Activated CD4-positive, CD25-positive, alpha-beta regulatory T cell treated with anti-CD3 and anti-CD28 coated beads, Interleukin-2, amount 50 U/mL, for 16 hours (primary cell): Measurements from ENCODE around the gene GBX1.

Experiments
- DNase-seq: peaks from one replicate; pipeline ENCODE4 v3.0.0-alpha.2; 2020; ENCODE audit warnings: low read depth, low spot score

GBX1 gene

DNA sequence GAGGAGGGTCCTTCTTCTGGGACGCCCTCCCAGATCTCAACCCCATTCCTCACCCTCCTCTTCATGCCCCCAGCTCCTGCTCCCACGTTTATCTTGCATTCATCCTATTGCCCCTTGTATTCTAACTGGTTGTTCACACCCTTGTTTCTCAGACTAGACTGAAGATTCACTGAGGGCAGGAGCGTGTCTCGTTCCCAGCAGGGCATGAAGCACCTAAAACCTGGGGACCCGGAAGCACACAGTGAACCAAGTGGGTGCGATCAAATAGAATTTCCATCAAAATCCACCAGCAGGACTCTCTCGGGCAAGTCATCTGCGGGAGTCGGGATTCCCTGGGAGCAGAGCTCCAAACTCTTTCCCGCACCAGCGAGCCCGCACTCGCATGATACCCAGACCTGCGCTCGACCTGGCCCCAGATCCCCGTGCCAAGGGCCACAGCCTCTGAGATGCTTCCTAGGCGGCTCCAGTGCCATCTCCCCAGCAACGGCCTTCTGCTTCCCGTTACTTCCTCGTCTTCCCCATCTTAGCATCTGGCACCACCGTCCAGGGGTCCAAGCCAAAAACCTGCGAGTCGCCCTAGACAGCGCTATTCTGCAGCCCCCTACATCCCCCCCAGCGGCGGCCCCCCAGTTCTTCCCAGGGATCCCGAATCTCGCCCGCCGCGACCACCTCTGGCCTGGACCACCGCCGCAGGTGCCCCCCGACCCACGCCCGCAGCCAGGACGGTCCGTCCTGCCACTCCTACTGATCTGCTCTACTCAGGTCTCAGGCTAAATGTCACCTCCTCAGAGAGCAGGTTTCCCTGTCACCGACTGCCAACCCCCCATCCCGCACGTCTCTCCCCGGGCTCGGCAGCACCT lies 6.1 kb upstream of the GBX1 start:
- no peak for DNase-seq

DNA sequence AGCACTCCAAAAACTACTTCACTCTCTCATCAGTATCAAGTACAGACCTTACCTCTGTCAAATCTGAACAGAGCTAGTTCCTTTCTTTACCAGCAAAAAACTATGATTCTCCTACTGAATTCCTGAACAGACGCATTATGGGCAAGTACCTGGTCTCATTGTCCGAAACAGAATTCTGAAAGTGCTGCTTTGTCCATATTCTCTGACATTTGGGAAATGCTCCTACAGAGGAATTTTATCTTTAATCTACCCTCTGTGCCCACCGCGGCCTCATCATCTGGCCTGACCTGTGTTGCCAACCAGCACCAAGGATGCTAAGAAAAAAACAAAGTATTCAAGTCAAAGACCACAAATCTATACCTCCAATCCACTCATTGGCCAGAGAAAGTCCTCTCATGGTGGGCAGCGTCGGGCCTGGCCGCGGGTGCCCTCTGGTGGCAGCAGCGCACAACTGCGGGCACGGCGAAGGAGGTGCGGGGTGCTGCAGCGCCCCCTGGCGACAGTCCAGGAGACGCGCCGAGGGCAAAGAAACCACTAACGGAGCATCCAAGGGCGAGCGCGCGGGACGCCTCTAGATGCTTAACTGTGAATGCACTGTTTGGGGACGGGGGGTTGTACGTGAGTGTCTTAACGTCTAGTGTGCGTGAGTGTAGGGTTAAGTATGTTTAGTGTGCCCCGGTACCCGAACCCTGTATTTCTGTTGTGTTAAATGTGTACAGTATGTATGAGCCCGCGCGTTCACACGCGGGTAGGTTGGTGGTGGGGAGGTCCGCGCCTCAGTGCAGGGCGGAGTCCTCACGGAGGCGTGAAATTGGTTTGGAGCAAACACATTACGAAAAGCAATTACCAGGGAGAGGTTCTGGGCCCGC lies 5.0 kb upstream of the GBX1 start:
- DNase-seq, result peak; percentile 63

DNA sequence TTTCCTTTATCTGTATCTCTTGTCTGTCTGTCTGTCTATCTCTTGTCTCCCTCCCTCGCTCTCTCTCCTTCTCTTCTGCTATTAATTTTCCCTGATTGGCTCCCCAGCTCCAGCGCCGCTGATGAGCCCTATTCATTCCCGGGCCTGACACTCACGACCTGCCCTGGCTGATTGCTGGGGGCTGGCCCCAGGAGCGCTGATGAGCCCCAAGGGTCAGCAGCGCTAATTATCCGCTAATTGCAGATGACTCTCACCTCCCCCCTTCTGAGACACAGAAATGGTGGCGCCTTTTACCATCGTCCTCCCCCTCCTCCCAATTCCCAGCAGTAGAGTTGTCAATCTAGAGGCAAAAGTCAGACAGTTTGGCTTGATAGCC lies 1.3 kb upstream of the GBX1 start:
- no peak for DNase-seq

DNA sequence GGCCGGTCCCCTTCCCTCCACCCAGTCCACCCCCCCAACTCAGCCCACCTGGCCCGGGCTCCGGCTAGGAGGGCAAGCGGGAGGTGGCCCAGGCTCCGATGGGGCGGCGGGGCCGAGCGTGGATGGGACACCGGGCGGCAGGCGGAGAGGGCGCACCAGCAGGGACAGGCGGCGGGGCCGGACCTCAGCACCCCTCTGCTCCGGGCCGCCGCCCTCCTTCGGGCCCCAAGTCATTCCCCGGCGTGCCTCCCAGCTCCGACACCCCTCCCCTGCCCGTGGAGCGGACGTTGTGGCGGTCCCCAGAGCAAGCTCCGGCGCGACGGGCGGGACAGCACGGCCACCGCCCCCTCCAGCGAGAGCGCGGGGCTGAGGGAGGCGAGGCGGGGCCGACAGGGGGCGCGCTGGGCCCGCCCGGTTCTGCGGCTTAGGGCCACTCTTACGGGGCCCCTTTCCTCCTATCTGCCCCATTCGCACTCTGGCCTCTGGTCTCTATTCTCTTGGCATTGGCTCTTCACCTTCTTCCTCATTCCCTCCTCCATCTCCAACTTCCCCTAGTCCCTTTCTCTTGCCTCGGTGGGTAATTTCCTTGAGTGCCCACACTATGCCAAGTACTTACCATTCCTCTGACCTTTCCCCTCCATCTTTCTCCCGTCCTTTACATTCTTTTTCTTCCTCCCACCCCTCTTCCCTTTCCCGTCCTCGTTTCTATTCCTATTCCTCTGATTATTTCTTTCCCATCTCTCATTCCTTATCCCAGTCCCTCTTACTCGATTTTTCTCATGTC lies 701 bp upstream of the GBX1 start:
- DNase-seq, result no peak

DNA sequence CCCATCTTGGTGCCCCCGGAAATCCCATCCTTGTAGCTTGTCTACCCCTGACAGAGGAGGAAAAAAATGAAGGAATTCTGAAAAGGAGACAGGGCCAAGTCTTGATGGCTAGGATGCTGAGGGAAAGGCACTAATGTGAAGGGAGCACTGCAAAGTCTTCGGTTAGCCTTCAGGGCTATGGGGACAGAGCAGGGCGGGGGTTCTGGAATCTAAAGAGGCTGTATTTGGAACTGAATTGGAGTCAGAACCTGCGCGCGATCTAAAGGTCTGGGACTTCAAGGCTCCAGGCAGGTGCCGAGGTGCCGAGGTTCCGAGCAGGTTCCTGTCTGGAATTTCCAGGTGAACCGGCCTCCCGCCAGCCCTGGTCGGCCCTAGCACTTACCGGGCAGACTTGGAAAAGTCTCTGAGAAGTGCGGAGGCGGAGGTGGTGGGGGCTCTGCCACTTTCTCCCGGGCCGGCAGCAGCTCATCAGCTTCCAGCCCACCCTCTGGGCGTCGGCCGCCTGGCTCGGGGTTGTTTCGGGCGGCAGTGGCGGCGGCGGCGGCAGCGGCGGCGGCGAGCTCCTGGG lies 781 bp downstream of the GBX1 start:
- no peak for DNase-seq

DNA sequence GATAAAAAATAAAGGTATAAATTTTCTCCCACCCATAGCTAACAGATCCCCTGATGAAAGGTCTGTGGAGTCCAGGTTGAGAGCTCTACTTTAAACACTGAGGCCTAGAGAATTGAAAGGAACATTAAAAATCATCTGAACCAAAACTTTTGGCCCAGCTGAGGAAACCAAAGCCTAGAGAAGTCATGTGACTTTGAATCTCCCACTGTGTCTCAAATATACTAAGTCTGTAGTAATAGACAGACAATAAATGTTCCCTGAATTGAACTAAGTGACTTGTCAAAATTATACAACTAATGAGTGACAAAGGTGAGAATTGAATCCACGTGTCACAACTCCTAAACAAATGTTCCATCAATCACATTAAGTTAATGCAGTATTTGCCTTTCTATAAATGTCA lies 5.7 kb downstream of the GBX1 start:
- DNase-seq, result no peak

DNA sequence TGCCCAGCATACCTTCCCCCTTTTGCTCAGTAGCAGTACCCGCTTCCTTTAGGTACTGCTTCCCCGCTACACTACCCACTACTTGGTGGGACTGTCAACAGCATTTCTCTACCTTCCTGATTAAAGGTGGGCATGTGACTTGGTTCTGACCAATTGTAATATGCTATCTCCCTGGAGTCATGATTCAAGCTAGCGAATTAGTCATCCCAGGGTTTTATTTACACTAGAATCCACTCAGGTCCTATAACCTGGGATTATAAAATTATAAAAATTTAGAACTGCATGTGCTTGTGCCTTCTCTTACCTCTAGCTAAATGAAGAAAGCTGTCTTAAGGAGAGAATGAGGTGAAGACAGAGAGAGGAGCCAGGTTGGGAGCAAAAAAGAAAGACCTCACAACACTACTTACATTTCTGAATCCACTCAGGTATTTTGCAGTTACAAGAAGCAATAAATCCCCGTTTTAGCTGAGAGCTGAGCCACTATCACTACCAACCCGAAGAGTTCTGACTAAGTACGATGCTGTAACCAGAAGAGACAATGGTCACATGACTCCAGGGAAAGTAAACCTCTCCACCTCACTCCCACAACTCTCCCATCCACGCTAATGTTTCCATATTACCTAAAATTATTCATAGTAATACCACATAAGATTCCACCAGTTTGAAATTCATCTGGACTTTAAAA lies 9.7 kb downstream of the GBX1 start:
- no peak for DNase-seq

DNA sequence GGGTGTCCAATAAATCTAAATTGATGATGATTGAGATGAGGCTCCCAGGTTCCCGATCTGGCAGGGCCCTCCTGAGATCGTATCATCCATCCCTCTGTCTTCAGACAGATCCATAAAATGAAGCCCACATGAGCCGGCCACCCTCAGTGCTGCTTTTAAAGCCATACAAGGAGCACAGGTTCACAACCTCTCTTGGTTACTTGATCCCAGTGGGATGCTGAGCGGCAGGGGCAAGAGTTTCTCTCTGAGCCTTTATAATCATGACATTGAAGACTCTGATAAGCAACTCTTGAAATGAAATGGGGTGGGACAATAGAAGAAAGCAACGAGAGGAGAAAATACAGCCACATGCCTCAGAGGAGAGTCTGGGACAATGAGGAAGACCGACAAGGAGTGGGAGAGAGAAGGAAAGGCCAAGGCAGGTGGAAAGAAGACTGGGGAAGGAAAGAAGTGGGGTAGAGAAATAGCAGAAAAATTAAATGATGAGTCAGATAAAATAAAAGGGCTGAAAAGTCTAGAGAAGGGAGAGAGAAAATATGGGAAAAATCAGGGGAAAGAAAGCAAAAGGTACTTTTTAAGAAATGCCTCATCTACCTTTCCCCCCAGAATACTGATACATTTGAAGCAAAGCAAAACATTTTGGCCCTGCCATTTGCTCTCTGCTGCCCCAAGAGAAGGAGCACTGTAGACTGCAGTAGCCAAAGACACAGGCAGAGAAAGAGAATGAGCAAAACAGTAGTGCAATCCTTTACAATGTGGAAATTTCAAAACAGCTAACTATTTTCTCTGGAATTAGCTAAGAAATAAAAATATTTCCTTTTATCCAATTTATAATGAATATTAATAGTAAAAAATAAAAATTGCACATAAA lies 14.6 kb downstream of the GBX1 start:
- no peak for DNase-seq

DNA sequence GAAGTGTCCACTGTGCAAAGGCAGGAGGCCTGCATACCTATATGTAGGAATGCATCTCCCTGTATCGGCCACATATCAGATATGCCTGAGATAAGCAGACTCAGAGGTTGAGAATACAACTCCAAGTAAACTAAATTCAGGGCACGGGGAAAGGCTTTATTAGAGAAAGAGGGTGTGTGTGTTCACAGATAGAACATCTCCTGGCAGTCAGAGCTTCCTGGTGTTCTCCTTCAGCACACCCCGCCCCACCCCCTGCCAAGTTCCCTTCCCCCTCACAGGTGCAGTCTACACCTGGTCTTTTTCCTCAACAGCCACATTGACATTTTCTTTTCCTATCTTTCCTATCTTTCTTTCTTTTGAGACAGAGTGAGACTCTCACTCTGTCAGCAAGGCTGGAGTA lies 17.1 kb downstream of the GBX1 start:
- DNase-seq, result no peak

DNA sequence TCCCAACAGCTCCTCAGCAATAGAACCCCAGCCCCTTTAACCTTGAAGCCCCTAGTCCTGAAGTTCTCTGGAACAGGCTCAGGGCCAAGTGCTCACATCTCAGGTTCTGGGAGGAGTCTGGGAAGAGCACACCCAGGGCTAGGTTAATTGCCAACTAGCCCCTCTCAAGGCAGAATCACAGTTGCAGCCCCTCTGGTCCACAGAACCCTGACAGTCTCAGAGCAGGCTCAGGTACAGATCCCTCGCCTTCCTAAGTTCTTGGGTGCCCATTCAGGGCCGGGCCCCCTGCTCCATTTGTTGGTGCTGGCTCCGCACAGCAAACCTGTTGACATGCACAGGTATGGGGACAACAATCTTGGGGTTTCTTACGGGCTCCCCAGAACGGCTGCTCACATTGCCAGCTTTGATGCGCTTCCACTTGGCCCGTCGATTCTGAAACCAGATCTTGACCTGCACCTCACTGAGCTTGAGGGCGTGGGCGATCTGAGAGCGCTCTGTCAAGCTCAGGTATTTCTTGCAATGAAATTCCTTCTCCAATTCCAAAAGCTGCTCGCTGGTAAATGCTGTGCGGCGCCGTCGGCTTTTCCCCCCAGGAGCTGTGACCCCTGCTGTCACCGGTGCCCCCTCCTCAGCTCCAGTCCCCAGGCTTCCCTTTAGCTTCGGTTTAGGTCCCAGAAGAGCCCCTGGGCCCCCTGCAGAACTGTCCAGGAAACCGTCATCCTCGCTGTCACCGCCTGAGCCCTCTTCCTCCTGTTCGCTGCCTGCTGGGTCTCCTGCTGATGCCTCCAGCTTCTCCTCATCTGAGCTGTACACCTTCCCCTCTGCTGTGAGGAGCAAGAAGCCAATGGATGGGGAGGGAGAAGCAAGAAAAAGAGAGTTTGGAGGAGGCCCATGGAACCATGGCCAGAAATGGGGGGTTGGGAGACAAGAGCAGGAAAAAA lies 18.9 kb downstream of the GBX1 start:
- no peak for DNase-seq

DNA sequence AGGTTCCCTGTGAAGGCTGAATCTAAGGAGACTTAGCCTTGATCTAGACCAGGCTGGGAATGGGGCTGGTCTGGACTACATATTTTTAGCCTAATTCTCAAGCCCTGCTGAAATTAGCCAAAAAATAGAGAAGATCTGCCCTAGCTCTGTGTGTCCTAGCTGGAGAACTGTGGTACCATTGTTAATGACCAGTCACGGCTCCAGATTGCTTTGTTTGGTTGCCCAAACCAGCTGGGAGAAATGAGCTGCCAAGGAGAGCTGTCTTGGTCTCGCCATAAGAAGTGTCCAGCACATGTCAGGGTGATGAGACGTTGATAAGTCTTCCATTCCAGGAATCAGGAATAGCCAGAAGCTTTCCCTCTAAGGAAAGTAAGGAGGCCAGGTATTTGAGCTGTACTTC lies 20.7 kb downstream of the GBX1 start:
- no peak for DNase-seq

DNA sequence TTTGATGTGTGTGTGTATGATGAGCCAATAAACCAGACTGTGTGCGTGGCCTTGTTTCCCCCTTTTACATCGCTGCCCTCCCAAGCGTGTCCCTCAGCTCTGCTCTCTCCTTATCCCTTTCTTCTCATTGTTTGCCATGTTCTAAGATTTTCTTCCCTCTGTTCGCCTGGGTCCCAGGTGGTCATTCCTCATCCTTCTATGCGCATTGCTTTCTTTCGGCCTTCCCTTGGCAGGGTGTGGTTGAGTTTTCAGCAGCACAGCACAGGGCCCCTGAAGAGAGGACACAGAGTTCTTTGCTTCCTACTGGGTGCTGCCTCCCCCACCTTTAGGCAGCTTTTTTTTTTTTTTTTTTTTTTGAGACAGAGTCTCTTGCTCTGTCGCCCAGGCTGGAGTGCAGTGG lies 23.1 kb downstream of the GBX1 start:
- no peak for DNase-seq

DNA sequence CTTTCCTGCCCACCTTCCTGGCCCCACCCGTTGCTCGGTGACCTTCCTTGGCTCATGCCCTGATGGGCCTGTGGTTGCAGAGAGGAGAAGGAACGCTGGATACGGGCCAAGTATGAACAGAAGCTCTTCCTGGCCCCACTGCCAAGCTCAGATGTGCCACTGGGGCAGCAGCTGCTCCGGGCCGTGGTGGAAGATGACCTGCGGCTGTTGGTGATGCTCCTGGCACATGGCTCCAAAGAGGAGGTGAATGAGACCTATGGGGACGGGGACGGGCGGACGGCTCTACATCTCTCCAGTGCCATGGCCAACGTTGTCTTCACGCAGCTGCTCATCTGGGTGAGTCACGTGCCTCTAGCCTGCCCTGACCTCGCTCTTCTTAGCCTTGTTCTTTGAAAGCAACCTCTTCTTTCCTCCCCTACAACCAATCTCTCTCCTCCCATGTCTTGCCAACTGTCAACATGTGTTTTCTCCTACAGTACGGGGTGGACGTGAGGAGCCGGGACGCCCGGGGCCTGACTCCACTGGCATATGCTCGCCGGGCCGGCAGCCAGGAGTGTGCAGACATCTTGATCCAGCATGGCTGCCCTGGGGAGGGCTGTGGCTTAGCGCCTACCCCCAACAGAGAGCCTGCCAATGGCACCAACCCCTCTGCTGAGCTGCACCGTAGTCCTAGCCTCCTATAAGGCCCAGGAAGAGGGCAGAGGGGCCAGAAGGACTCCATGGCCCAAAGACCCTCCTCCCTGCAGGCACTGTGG lies 24.1 kb downstream of the GBX1 start:
- no peak for DNase-seq

DNA sequence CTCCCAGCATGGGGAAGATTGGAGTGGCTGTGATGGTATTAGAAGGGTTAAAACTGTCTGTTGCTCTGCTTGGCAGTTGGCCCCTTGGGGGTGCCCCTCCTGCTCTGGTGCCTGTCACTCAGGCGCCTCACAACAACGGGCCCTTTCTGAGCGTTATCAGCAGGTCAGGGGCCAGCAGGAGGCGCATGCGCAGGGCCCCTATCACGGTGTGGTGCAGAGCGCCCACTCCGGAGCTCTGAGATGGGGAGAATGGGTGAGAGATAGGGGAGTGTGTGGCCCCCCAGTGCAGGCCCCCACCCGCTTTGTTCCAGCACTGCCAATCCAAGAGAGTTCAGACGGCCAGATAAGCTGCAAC lies 24.8 kb downstream of the GBX1 start:
- DNase-seq, result no peak

DNA sequence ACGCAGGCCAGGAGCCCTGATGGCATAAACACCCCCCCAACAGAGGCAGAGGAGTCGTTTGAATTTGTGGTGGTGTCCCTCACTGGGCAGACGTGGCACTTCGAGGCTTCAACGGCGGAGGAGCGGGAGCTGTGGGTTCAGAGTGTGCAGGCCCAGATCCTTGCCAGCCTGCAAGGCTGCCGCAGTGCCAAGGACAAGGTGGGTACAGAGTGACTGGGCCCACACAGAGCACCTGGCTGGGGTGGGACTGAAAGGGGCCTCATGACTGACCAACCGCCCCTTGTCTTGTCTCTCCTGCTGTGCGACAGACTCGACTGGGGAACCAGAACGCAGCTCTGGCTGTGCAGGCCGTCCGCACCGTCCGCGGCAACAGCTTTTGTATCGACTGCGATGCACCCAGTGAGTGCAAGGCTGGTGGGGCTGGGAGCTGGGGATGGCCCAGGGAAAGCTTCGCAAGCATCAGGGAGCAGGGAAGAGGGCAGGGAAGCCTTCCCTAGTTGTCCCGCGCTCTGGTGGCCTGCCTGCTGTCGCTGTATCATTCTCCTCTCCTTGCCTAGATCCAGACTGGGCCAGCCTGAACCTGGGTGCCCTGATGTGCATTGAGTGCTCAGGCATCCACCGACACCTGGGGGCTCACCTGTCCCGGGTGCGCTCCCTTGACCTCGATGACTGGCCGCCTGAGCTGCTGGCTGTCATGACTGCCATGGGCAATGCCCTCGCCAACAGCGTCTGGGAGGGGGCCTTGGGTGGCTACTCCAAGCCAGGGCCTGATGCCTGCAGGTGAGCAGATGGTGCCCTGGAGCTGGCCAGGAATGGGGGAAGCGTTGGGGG lies 25.4 kb downstream of the GBX1 start:
- DNase-seq, result no peak

DNA sequence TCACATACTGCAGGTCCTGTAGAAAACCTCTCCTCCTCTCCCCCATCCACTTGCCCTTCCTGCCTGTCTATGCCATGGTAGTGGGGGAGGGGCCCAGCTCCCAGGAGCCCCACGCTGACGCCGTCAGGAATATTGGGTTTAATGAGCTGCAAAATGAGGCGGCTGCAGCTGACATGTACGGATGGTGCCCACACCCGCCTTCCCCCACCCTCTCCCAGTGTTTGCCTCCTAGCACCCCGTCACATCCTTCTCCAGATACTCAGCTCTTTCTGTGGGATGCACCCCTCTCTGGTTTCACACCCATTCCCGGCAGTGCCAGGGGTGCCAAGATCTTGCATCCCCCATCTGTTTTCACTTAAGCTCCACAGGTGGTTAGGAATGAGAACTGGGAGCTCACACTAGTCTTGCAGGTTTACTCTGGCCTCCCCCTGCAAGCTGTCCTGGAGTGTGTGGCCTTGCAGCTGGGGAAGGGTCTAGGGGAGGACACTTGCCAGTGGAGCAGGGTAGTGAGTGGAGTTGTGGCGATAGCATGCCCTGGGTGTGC lies 26.1 kb downstream of the GBX1 start:
- no peak for DNase-seq

DNA sequence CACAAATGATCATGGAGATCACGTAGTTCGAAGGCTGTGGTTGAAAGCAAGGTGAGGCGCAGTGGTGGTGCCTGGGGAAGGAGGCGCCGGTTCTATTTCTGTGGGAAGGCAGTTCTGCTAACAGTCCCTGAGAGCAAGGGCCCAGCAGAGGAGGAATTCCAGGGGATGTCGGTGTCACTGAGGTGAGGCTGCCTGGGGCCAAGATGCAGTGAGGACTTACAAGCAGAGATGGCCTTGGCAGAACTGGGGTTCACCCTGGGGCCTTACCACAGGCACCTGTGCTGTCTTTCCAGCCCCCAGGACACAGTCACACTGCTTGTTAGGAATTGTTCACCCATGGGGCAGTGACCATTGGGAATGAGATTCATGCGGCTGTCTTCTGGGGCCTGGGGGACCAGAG lies 26.7 kb downstream of the GBX1 start:
- DNase-seq, result no peak
